ENCODE measurements around the gene MED16.

DNA sequence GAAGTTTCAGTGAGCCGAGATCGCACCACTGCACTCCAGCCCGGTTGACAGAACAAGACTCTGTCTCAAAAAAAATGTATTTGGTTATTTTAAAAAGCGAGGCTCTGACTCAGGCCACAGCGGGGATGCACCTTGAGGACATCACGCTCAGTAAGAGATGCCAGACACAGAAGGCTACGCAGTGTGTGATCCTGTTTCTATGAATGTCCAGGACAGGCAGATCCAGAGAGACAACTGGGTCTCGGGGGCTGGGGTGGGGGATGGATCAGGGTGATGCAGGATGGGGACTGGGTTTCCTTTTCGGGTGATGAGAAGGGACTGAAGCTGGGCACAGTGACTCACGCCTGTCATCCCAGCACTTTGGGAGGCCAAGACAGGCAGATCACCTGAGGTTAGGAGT lies 5.4 kb downstream of the MED16 start:
- TF ChIP-seq POLR2AphosphoS5 (IDR thresholded peaks at IDR 0.05; ENCODE audit: borderline replicate concordance, low read depth, low read length) (no peak), EZH2 (IDR thresholded peaks at IDR 0.05) (no peak)
